ENCODE measurements around the gene PKP3. TPM values are rescaled to one million over a fixed set of nuclear protein-coding genes. Genes with fewer than 3 reads are reported as not detected.

Gene PKP3
- total RNA-seq, 3 donors from 2014 or later: 0.32 to 60.9 (median 36.7) TPM

GRCh38 chr11:449889-450808, 56.1 kb downstream of the PKP3 start, which contains the start of gene PTDSS2:
PTDSS2 (plus strand) TSS chr11:450279; CDS start chr11:450456, 177 bp downstream.
- Histone ChIP-seq H3K27me3 (no peaks in the 10 kb centered on the region), H3K4me3 (peak within 1 kb of the TSS; percentile 89 to 96 (median 95)), H3K4me1 (peaks cover 0 to 4% of the 10 kb centered on the region in 2 donors), H3K36me3 (no peaks in the 10 kb centered on the region), H3K27ac (peak within 1 kb of the TSS; percentile 89 to 93), H3K9me3 (no peaks in the 10 kb centered on the region)
- intact Hi-C loops (cut with DNase I; ENCODE audit: low total_unique reads): loop anchor here (10.0 kb wide), 1 partner anchor 145 kb away; the partner anchor contains the start of gene IFITM2
- TF ChIP-seq CTCF (IDR thresholded peaks at IDR 0.05) (no peak), POLR2AphosphoS5 (IDR thresholded peaks at IDR 0.05) (peak; percentile 81 to 89 (median 86)), POLR2A (IDR thresholded peaks at IDR 0.05) (peak; percentile 84)
- peak; percentile 94 to 96 for DNase-seq (ENCODE audit: low spot score in 2 of 2)

- Histone ChIP-seq H3K4me3 (peak overlapping the region; percentile 89 to 96 (median 95)), H3K27ac (peak overlapping the region; percentile 89 to 93), H3K36me3 (no peaks in the 10 kb centered on the region), H3K9me3 (no peaks in the 10 kb centered on the region), H3K4me1 (peaks cover 0 to 4% of the 10 kb centered on the region in 2 donors), H3K27me3 (no peaks in the 10 kb centered on the region)
- DNase-seq (ENCODE audit: low spot score in 2 of 2): peak; percentile 68 to 72
- TF ChIP-seq POLR2A (IDR thresholded peaks at IDR 0.05): no peak
- peak in 2 of 3 donors; percentile 11 to 30 for TF ChIP-seq CTCF (IDR thresholded peaks at IDR 0.05)
- peak in 2 of 3 donors; percentile 20 to 23 for TF ChIP-seq POLR2AphosphoS5 (IDR thresholded peaks at IDR 0.05)
- intact Hi-C loops (cut with DNase I; ENCODE audit: low total_unique reads): loop anchor here (10.0 kb wide), 1 partner anchor 146 kb away; the partner anchor contains the start of gene IFITM2
Observed at GRCh38 chr11:450809-451451, 56.9 kb downstream of the PKP3 start.

- no peak for DNase-seq (ENCODE audit: low spot score in 2 of 2)
- H3K9me3 ChIP-seq: no peaks in the 10 kb centered on the region
- H3K27me3 ChIP-seq: no peaks in the 10 kb centered on the region
- intact Hi-C loops (cut with DNase I; ENCODE audit: low total_unique reads): loop anchor here (10.0 kb wide), 1 partner anchor 147 kb away; the partner anchor contains the start of gene IFITM2
- no peaks in the 10 kb centered on the region for H3K36me3 ChIP-seq
- H3K27ac ChIP-seq: peak overlapping the region in 1 of 2 donors; percentile 93
- TF ChIP-seq CTCF (IDR thresholded peaks at IDR 0.05) (no peak), POLR2A (IDR thresholded peaks at IDR 0.05) (no peak), POLR2AphosphoS5 (IDR thresholded peaks at IDR 0.05) (no peak)
- H3K4me1 ChIP-seq: peaks cover 0 to 4% of the 10 kb centered on the region in 2 donors
- H3K4me3 ChIP-seq: peak overlapping the region in 2 of 3 donors; percentile 89 to 95
Observed at GRCh38 chr11:451738-452137, 57.7 kb downstream of the PKP3 start.

- no peaks in the 10 kb centered on the region for H3K27me3 ChIP-seq
- no peak overlapping the region for H3K4me3 ChIP-seq
- no peak for TF ChIP-seq POLR2AphosphoS5 (IDR thresholded peaks at IDR 0.05)
- TF ChIP-seq CTCF (IDR thresholded peaks at IDR 0.05): no peak
- no peak for TF ChIP-seq POLR2A (IDR thresholded peaks at IDR 0.05)
- no peak for DNase-seq (ENCODE audit: low spot score in 2 of 2)
- no peaks in the 10 kb centered on the region for H3K9me3 ChIP-seq
- no peak overlapping the region for H3K27ac ChIP-seq
- peaks cover 0 to 4% of the 10 kb centered on the region in 2 donors for H3K4me1 ChIP-seq
- intact Hi-C loops (cut with DNase I; ENCODE audit: low total_unique reads): loop anchor here (10.0 kb wide), 1 partner anchor 147 kb away; the partner anchor contains the start of gene IFITM2
- H3K36me3 ChIP-seq: no peaks in the 10 kb centered on the region
Observed at GRCh38 chr11:452203-452744, 58.3 kb downstream of the PKP3 start.

Data from breast epithelium (tissue), 4 donors.